Osteocyte (in vitro differentiated cells): ENCODE measurements around the gene IL1RAPL1. TPM values are rescaled to one million over a fixed set of nuclear protein-coding genes. Genes with fewer than 3 reads are reported as not detected.

ENCODE experiments used
- DNase-seq: peaks from one replicate; pipeline ENCODE4 v3.0.0; 2021; ENCODE audit warnings: mixed read lengths; ENCODE audit not compliant: unreplicated experiment; ENCODE audit errors: extremely low spot score
- H3K27ac Mint-ChIP-seq: one replicate; pipeline ENCODE4 v1.8.0; 2021; ENCODE audit warnings: mild to moderate bottlenecking, mixed read lengths; ENCODE audit not compliant: unreplicated experiment
- H3K27me3 Mint-ChIP-seq: one replicate; pipeline ENCODE4 v1.8.0; 2021; ENCODE audit warnings: mixed read lengths; ENCODE audit not compliant: unreplicated experiment
- H3K36me3 Mint-ChIP-seq: one replicate; pipeline ENCODE4 v1.8.0; 2021; ENCODE audit warnings: mixed read lengths; ENCODE audit not compliant: unreplicated experiment
- H3K4me1 Mint-ChIP-seq: one replicate; pipeline ENCODE4 v1.8.0; 2021; ENCODE audit warnings: mixed read lengths; ENCODE audit not compliant: unreplicated experiment
- H3K4me3 Mint-ChIP-seq: one replicate; pipeline ENCODE4 v1.8.0; 2021; ENCODE audit warnings: mild to moderate bottlenecking, moderate library complexity, mixed read lengths; ENCODE audit not compliant: unreplicated experiment
- H3K9me3 Mint-ChIP-seq: one replicate; pipeline ENCODE4 v1.8.0; 2021; ENCODE audit warnings: mixed read lengths; ENCODE audit not compliant: unreplicated experiment
- total RNA-seq: library from RNA; stranded (reverse); gene quantifications from 2 replicates; pipeline ENCODE4 v1.2.1, GENCODE V29; 2021
- TF ChIP-seq, protein P1 (sequence below): fragments of 200-600 bp; sonication (generic); IDR thresholded peaks from 2 replicates; pipeline ENCODE4 v1.5.0; 2021; ENCODE audit warnings: antibody characterized with exemption, mild to moderate bottlenecking, moderate library complexity

The IL1RAPL1 gene
- total RNA-seq, 1 donor from 2014 or later, result not detected

DNA sequence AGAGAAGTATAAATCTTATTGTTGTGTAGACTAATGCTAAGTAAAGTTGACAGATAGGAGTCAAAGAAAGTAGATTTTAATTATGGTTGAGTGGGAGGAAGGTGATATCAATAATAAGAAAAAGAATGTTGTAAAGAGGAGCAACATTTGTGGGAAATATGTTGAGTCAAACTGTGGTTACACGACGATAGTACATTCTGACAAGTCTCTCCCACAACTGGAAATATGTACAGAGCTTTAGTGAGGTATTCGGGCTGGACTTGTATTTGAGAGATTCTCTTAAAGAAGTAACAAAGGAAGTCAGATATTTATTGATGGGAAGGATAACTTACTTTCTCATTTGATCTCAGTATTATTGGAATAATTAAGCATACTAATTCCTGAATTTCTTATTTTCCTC, 1102.8 kb downstream of the IL1RAPL1 start:
- no peak overlapping the region for H3K27ac Mint-ChIP-seq
- no peak overlapping the region for H3K4me3 Mint-ChIP-seq
- no peak for DNase-seq
- no peaks in the 10 kb centered on the region for H3K4me1 Mint-ChIP-seq
- peaks cover 2% of the 10 kb centered on the region for H3K27me3 Mint-ChIP-seq
- H3K9me3 Mint-ChIP-seq, result no peaks in the 10 kb centered on the region
- H3K36me3 Mint-ChIP-seq, result no peaks in the 10 kb centered on the region
- TF ChIP-seq, protein P1, sequence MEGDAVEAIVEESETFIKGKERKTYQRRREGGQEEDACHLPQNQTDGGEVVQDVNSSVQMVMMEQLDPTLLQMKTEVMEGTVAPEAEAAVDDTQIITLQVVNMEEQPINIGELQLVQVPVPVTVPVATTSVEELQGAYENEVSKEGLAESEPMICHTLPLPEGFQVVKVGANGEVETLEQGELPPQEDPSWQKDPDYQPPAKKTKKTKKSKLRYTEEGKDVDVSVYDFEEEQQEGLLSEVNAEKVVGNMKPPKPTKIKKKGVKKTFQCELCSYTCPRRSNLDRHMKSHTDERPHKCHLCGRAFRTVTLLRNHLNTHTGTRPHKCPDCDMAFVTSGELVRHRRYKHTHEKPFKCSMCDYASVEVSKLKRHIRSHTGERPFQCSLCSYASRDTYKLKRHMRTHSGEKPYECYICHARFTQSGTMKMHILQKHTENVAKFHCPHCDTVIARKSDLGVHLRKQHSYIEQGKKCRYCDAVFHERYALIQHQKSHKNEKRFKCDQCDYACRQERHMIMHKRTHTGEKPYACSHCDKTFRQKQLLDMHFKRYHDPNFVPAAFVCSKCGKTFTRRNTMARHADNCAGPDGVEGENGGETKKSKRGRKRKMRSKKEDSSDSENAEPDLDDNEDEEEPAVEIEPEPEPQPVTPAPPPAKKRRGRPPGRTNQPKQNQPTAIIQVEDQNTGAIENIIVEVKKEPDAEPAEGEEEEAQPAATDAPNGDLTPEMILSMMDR, result no peak

DNA sequence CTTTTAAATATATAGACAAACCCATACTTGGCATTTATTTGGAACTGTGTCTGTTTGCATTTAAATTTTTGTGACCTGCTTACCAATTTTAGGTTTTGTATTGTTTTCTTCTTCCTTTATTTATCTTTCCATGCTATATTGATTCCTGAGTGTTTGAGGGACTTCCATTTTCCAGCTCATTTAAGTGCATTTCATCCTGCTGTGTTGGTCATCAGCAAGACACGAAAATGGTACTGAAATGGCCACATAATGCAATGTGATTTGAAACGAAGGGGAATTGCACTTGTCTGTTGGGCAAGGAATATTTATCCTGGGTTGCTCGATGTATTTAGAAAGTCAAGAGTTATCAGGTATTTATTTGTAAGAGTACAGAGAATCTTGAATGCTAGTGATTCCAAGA, 1103.8 kb downstream of the IL1RAPL1 start:
- Mint-ChIP-seq H3K27ac (no peak overlapping the region), H3K36me3 (no peaks in the 10 kb centered on the region), H3K4me3 (no peak overlapping the region), H3K4me1 (no peaks in the 10 kb centered on the region), H3K9me3 (no peaks in the 10 kb centered on the region), H3K27me3 (peaks cover 2% of the 10 kb centered on the region)
- no peak for DNase-seq
- TF ChIP-seq, protein P1, result no peak

DNA sequence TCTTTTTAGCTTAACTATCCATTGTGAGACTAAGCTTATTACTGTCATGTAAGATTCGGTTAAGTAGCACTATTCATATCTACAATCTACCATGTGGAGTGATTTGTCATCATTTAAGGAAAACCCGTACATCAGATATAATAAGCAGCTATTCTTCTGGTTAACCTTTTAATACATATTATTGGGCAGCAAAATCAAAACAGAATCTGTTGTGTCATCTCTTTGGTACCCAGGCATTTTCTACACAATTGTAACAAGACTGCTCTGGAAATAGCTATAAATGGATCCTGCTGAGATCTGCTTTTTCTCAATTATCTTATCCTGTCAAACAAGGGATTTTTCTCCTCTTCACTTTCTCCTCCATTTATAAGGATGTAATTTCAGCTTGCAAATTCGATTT, 1106.7 kb downstream of the IL1RAPL1 start:
- peaks cover 2% of the 10 kb centered on the region for H3K27me3 Mint-ChIP-seq
- no peak overlapping the region for H3K4me3 Mint-ChIP-seq
- H3K9me3 Mint-ChIP-seq, result no peaks in the 10 kb centered on the region
- no peak overlapping the region for H3K27ac Mint-ChIP-seq
- H3K4me1 Mint-ChIP-seq, result no peaks in the 10 kb centered on the region
- no peak for DNase-seq
- TF ChIP-seq, protein P1, result no peak
- no peaks in the 10 kb centered on the region for H3K36me3 Mint-ChIP-seq

DNA sequence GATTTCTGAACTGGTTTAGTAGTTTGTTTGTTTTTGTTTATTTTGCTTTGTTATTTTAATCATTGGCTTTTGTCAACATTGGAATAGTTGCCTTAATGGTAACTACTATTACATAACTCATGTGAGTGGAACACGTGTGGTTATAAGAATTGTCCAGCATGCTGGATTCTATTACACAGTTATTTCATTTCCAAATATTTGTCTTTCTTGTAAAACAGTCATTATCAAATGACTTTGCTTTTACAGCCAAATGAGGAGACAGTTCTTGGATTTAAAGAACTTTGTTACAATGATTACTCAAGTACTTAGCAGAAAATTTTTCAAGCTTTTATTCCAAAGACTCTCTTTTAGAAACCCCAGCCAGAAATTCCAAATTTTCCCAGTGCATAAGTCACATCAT, 1112.0 kb downstream of the IL1RAPL1 start:
- Mint-ChIP-seq H3K27me3 (no peaks in the 10 kb centered on the region), H3K9me3 (peaks cover 7% of the 10 kb centered on the region), H3K36me3 (no peaks in the 10 kb centered on the region), H3K4me3 (no peak overlapping the region), H3K4me1 (peaks cover 2% of the 10 kb centered on the region), H3K27ac (no peak overlapping the region)
- DNase-seq, result no peak
- TF ChIP-seq, protein P1, result no peak

DNA sequence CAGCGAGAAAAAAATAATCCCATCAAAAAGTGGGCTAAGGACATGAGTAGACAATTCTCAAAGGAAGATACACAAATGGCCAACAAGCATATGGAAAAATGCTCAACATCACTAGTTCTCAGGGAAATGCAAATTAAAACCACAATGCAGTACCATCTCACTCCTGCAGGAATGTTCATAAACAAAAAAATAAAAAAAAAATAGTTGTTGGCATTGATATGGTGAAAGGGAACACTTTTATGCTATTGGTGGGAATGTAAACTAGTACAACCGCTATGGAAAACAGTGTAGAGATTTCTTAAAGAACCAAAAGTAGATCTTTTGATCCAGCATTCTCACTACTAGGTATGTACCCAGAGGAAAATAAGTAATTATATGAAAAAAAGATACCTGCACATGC, 1119.8 kb downstream of the IL1RAPL1 start:
- no peak for DNase-seq
- no peak overlapping the region for H3K27ac Mint-ChIP-seq
- no peaks in the 10 kb centered on the region for H3K36me3 Mint-ChIP-seq
- TF ChIP-seq, protein P1, result no peak
- H3K9me3 Mint-ChIP-seq, result peaks cover 16% of the 10 kb centered on the region
- no peaks in the 10 kb centered on the region for H3K27me3 Mint-ChIP-seq
- no peaks in the 10 kb centered on the region for H3K4me1 Mint-ChIP-seq
- no peak overlapping the region for H3K4me3 Mint-ChIP-seq
